NCI-H2081 (cell line): ENCODE measurements around the gene TMEM238L.

ENCODE experiments used
- DNase-seq, 2 experiments: peaks; one replicate each; lab custom pipeline; 2025; lab: John Stamatoyannopoulos, UW

TMEM238L gene

DNA sequence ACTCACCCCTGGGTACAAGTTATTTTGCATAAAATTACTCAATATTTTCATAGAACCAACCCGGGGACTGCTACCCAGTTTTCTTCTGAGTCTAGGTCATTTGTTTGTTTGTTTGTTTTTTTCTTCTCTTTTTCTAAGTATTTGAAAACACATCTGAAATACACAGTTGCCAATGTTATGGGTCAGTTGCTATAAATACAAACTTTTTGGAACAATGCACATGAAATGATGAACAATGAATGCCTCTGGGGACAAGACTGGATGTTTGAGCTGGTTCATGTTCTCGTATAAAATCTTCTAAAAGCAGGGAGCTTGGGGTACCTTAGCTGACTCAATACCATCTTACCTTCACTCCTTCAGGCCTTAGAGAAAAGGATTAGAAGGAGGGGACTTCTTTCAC is 30.5 kb downstream of the TMEM238L start:
- DNase-seq: no peak

GRCh38 chr17:10772425-10773380 is 31.2 kb downstream of the TMEM238L start:
- DNase-seq: no peak

DNA sequence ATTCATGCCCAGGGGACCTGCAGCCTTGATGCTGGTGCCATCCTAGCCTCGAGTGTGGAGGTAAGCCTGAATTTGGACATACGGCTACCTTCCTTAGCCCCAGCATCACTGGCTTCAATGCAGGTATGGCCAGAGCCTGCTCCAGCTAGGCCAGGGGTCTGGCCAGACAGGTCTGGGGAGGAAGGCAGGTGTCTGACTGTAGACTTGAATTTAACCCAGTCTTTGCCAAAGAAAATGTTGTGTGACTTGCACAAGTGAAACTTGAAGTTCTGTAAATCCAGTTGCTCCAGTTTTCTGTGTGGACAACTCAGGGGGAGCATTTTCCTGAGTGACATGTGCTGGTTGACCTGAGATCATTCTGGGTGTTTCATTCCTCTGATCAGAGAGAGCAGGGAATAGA is 32.8 kb downstream of the TMEM238L start:
- DNase-seq: no peak

DNA sequence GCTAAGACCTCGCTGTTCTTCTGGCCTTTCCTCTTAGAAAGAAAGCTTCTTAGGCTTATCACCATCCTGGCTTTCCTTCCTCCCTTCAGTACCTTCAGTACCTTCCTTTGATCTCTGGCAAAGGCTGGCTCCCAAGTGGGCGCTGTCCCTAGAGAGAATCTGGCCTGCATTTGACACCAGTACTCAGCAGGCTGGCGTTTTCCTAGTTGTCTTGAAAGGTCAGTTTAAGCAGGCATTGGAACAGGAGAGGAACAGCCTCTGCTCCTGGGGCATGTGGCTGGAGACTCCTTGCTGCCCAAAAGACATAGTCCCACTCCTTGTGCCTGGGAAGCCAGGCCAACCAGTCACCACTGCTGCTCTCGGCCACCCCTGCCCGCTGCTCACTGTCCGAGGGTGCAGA is 34.1 kb downstream of the TMEM238L start:
- no peak for DNase-seq

GRCh38 chr17:10768750-10769251 is 35.1 kb downstream of the TMEM238L start:
- no peak for DNase-seq

DNA sequence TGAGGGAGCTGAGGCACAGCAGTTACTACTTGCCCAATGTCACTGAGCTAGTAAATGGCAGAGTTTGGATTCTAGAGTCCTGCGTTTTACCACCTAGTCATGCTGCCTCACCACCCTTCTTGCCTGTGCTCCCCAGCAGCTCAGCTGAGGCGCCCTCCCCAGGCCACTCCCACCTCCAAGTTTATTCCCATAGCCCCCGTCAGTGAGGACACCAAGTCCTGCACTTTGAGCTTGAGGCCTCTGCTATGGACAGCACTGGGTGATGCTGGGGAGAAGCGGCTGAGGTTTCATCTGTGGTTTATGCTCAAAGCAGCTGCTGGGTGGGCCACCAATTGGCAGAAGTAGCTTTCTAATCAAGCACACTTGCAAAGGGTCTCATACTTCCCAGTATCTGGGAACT is 36.7 kb downstream of the TMEM238L start:
- no peak for DNase-seq

- no peak for DNase-seq
These were observed 41.9 kb downstream of the TMEM238L start for GRCh38 chr17:10762037-10762436.

- no peak for DNase-seq
These were observed 42.6 kb downstream of the TMEM238L start for GRCh38 chr17:10761281-10761680.

- no peak for DNase-seq
These were observed 45.8 kb downstream of the TMEM238L start for GRCh38 chr17:10758062-10758461.

DNA sequence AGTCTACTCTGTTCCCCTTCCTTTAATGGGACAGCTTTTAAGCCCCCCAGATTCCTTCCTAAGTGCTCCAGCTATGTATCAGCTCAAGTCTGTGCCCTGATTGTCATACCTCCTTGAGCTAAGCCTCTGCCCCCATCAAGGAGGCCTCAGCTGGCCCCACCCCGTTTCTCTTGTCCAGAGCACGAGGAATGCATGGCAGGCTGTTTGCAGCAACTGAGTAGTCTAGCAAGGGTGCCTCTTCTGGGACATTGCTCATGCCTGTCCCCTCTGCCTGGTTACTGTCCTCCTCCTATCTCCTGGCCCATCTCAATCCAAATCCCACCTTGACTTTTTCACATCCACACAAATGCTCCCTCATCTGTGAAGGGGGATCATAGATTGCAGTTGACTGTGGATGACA is 46.3 kb downstream of the TMEM238L start:
- no peak for DNase-seq

- no peak for DNase-seq
These were observed 46.8 kb downstream of the TMEM238L start for GRCh38 chr17:10757067-10757466.

DNA sequence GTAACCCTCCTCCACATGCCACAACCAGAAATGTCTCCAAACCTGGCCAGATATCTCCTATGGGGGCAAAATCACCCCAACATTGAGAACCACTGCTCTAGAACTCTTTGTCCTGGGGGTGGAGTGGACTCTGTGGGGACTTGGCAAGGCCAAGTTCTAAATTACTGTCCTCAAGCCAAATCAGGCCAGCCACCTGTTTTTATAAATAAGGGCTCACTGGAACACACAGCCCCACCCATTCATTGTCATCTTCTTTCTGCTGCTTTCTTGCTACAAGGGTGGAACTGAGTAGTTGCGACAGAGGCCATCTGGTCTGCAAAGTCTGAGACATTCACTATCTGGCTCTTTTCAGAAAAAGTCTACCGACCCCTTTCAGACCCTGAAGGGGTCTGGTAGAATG is 47.3 kb downstream of the TMEM238L start:
- no peak for DNase-seq

GRCh38 chr17:10756185-10756584 is 47.7 kb downstream of the TMEM238L start:
- DNase-seq: no peak

- DNase-seq: no peak
These were observed 48.2 kb downstream of the TMEM238L start for GRCh38 chr17:10755592-10756127.

DNA sequence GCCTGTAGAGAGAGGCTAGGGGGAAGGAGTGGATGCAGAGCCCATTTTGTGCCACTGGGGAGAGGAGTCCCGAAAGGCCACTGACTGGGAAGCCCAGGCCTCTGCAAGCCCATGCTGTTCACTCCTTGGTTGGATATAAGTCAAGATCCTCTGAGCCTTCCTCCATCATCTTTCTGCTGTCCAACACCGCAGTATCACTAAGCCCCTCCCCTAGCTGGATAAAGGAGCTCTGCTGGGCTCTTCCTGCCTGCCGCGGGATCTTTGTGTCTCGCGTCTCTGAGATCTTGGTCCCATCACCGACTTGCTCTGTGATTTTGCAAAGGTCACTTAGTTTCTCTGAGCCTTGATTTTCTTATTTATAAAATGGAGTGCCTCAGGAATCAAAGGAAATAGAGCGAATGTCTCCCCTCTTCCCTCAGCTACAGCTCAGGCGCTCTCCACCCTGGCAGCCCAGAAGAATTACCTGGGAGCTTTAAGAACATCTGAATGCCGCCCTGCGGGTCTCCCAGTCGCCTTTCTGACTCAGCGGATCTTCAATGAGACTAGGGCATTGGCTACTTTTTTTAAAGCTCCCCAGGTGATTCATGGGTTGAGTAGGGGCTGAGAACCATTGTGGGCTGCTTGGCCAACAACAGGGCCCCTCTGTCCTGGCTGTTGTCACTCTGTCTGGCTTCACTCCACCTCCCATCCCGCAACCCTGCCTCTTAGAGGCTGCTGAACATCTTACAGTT is 48.9 kb downstream of the TMEM238L start:
- no peak for DNase-seq

DNA sequence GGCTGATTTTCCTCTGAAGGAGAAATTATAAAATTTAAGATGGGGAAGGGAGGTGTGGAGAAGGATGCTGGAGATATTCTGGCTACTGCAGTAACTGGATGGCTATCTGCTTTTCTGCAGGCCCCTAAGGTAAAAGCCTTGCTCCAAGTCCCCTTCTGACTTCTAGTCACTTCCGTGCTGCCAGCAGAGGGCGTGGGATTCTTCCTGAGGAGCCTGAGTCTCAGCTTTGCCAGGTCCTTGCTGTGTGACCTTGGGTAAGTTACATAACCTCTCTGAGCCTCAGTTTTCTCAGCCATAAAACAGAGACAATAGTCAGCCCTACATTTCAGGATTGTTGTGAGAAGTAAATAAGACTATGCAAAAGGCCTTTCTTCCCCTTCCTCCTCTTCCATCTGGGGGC is 49.8 kb downstream of the TMEM238L start:
- DNase-seq: no peak

GRCh38 chr17:10752696-10753095 is 51.2 kb downstream of the TMEM238L start:
- DNase-seq: no peak

GRCh38 chr17:10751563-10751962 is 52.3 kb downstream of the TMEM238L start:
- no peak for DNase-seq

DNA sequence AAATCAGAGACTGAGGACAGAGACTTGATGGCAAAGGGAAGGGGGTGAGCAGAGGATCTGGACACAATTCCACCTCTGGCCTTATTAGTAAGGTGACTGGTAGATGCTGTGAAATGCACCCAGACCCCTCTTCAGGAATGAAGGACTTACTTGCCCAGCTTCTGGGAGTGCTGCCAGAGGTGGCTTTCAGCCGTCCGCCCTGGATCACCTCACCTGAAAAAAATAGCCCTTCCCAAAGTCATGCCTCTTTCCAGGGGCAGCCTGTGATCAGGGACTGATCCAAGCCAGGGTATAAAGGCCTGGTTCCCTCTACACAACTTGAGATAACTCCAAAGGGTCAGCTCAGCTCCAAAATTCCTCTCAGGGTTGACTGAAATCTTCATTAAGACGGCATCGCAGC is 53.7 kb downstream of the TMEM238L start:
- no peak for DNase-seq

DNA sequence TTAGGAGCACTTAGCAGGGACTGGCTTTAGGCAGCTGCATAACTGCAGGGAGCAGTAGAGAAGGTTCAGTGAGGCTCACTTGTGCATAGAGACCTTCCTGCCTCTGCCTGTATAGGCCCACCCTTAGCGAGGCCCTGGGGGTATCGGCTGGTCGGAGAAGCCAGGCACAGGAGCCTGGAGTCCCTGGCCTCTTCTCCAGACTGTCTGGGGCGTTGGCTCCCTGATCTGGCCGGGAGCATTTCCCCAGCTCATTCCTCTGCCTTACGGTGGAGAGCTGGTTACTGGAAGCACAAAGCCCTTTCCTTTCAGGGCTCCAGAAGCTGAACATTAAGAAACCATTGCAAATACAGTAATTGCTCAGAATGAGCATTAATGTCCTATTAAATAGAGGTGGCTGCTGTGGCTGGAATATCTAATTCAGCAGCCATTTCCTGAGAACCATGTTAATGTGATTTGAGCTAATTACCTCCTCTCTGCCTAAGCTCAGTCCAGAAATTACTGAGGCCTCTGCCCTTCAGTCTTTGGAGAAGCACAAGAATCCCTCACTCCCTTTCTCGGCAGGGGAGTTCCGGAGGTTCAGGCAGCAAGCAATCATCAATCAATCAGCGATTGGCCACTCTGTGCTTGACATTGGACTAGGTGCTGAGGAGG is 55.2 kb downstream of the TMEM238L start:
- DNase-seq: no peak

DNA sequence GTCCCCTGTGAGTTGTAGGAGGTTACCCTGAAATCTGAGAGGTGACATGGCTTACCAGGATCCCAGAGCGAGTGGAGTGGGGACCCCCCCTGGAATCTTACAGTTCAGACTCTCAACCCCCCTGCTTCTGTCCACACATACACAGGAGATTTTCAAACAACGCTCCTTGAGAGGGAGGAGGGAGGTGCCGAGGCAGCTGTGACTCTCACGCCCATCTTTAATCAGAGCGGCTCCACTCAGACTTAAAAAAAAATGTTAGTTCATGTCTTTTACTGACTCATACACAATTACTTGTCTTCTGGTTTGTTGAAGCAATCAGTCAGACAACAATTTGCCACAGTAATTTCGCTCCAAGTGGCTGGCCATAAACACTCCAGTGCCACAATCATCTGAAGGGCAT is 58.7 kb downstream of the TMEM238L start:
- no peak for DNase-seq
